Upper lobe of left lung (tissue), 4 donors: ENCODE results near the gene KCNK6.

Source experiments
- POLR2A ChIP-seq, 4 donors: fragments of 450-650 bp; IDR thresholded peaks; one replicate each; pipeline ENCODE4 v1.5.1; 2016 to 2017; ENCODE audit warnings: antibody characterized with exemption in 4 of 4, mild to moderate bottlenecking in 2 of 4
- TF ChIP-seq, protein P1 (sequence below), 6 experiments: fragments of 450-650 bp in 4 of 6; fragments of 200-600 bp in 2 of 6; sonication (generic) in 2 of 6; IDR thresholded peaks; one replicate each; pipeline ENCODE4 v1.5.1; 2016 to 2019; ENCODE audit warnings: antibody characterized with exemption in 6 of 6

DNA sequence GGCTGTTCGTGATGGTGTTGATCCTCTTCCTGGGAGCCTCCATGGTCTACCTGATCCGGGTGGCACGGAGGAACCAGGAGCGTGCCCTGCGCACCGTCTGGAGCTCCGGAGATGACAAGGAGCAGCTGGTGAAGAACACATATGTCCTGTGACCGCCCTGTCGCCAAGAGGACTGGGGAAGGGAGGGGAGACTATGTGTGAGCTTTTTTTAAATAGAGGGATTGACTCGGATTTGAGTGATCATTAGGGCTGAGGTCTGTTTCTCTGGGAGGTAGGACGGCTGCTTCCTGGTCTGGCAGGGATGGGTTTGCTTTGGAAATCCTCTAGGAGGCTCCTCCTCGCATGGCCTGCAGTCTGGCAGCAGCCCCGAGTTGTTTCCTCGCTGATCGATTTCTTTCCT, 27.8 kb upstream of the KCNK6 start:
- TF ChIP-seq, protein P1, sequence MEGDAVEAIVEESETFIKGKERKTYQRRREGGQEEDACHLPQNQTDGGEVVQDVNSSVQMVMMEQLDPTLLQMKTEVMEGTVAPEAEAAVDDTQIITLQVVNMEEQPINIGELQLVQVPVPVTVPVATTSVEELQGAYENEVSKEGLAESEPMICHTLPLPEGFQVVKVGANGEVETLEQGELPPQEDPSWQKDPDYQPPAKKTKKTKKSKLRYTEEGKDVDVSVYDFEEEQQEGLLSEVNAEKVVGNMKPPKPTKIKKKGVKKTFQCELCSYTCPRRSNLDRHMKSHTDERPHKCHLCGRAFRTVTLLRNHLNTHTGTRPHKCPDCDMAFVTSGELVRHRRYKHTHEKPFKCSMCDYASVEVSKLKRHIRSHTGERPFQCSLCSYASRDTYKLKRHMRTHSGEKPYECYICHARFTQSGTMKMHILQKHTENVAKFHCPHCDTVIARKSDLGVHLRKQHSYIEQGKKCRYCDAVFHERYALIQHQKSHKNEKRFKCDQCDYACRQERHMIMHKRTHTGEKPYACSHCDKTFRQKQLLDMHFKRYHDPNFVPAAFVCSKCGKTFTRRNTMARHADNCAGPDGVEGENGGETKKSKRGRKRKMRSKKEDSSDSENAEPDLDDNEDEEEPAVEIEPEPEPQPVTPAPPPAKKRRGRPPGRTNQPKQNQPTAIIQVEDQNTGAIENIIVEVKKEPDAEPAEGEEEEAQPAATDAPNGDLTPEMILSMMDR (IDR thresholded peaks at IDR 0.05), result no peak
- no peak for TF ChIP-seq POLR2A (IDR thresholded peaks at IDR 0.05)
